HepG2 (cell line): ENCODE results near the gene B4GALT2. TPM values are rescaled to one million over a fixed set of nuclear protein-coding genes. Genes with fewer than 3 reads are reported as not detected.
A peak's percentile ranks its signal among the peaks of the same experiment; 100 is the strongest.

Experiments
- BRCA1 ChIP-seq: sonication (generic); formaldehyde crosslinking; IDR thresholded peaks from 2 replicates; pipeline ENCODE4 v1.4.0; 2020; ENCODE audit warnings: missing genetic modification reagents
- HIVEP1 ChIP-seq: sonication (generic); formaldehyde crosslinking; IDR thresholded peaks from 2 replicates; pipeline ENCODE4 v1.4.0; 2020; ENCODE audit warnings: mild to moderate bottlenecking, missing genetic modification reagents
- HOXA5 ChIP-seq: sonication (generic); formaldehyde crosslinking; IDR thresholded peaks from 2 replicates; pipeline ENCODE4 v1.4.0; 2020; ENCODE audit warnings: missing genetic modification reagents
- JUNB ChIP-seq: sonication (generic); formaldehyde crosslinking; IDR thresholded peaks from 2 replicates; pipeline ENCODE4 v1.8.0; 2022; ENCODE audit warnings: missing genetic modification reagents, mild to moderate bottlenecking, borderline replicate concordance
- MBD4 ChIP-seq: IDR thresholded peaks from 2 replicates; pipeline ENCODE4 v1.6.1; 2012; ENCODE audit warnings: low read length, inconsistent platforms, borderline replicate concordance
- MED1 ChIP-seq: sonication (generic); formaldehyde crosslinking; IDR thresholded peaks from 2 replicates; pipeline ENCODE4 v1.4.0; 2020; ENCODE audit warnings: missing genetic modification reagents
- NFE2L2 ChIP-seq: fragments of 150-350 bp; IDR thresholded peaks from 2 replicates; pipeline ENCODE4 v1.6.1; 2014; ENCODE audit warnings: low read length
- POLR2AphosphoS2 ChIP-seq: IDR thresholded peaks from 2 replicates; pipeline ENCODE4 v1.6.1; 2011; ENCODE audit warnings: low read depth, low read length, improper control_type of control experiment
- SIN3A ChIP-seq: IDR thresholded peaks from 2 replicates; pipeline ENCODE4 v1.6.1; 2011; ENCODE audit warnings: low read depth, mild to moderate bottlenecking, control low read depth, low read length, borderline replicate concordance
- SMC3 ChIP-seq: IDR thresholded peaks from 2 replicates; pipeline ENCODE4 v1.6.1; 2011; ENCODE audit warnings: low read length, improper control_type of control experiment
- SRF ChIP-seq: IDR thresholded peaks from 2 replicates; pipeline ENCODE4 v1.6.1; 2011; ENCODE audit warnings: mild to moderate bottlenecking, low read depth, low read length, moderate library complexity
- SSRP1 ChIP-seq: IDR thresholded peaks from 2 replicates; pipeline ENCODE4 v1.6.1; 2016; ENCODE audit warnings: control low read depth
- U2AF2 ChIP-seq: fragments of 200-400 bp; formaldehyde crosslinking; IDR thresholded peaks from 2 replicates; pipeline ENCODE4 v1.6.1; 2017; ENCODE audit warnings: low read depth, mild to moderate bottlenecking, low read length
- ZBTB7A ChIP-seq: sonication (generic); formaldehyde crosslinking; IDR thresholded peaks from 2 replicates; pipeline ENCODE4 v1.8.0; 2022; ENCODE audit warnings: mild to moderate bottlenecking, missing genetic modification reagents
- ZNF225 ChIP-seq: sonication (generic); formaldehyde crosslinking; IDR thresholded peaks from 2 replicates; pipeline ENCODE4 v1.4.0; 2020; ENCODE audit warnings: mild to moderate bottlenecking, missing genetic modification reagents
- ZNF460 ChIP-seq: sonication (generic); formaldehyde crosslinking; IDR thresholded peaks from 2 replicates; pipeline ENCODE4 v1.5.1; 2020; ENCODE audit warnings: missing genetic modification reagents, mild to moderate bottlenecking, borderline replicate concordance
- ZNF547 ChIP-seq: sonication (generic); formaldehyde crosslinking; IDR thresholded peaks from 2 replicates; pipeline ENCODE4 v1.5.1; 2020; ENCODE audit warnings: mild to moderate bottlenecking, missing genetic modification reagents
- ZSCAN12 ChIP-seq: sonication (generic); formaldehyde crosslinking; IDR thresholded peaks from 2 replicates; pipeline ENCODE4 v1.9.0; 2021; ENCODE audit warnings: mild to moderate bottlenecking, missing genetic modification reagents
- ZSCAN20 ChIP-seq: sonication (generic); formaldehyde crosslinking; IDR thresholded peaks from 2 replicates; pipeline ENCODE4 v1.4.0; 2020; ENCODE audit warnings: missing genetic modification reagents, mild to moderate bottlenecking, borderline replicate concordance
- polyA plus RNA-seq, 8 experiments: library from polyadenylated mRNA; depleted of rRNA in 3 of 8; stranded (reverse) in 7 of 8; unstranded in 1 of 8; fragments of >200 nt; fragmentation: Illumina TruSeq in 4 of 8; extraction: Trizol in 4 of 8; gene quantifications; 2 replicates each; pipeline versions ENCODE4 v1.2.1 to v1.2.3, GENCODE V29; 2011 to 2016; ENCODE audit warnings: low read depth in 4 of 8, missing spikeins in 1 of 8, mixed read lengths in 1 of 8; ENCODE audit not compliant: insufficient read depth in 1 of 8
- total RNA-seq, 5 experiments: library from RNA; depleted of rRNA; stranded (reverse); fragments of >200 nt; fragmentation: Illumina TruSeq; extraction: Trizol; gene quantifications; 2 replicates each; pipeline ENCODE4 v1.2.3, GENCODE V29; 2016; ENCODE audit warnings: low read depth in 1 of 5
- TF ChIP-seq, protein P1 (sequence below): sonication (generic); formaldehyde crosslinking; IDR thresholded peaks from 2 replicates; pipeline ENCODE4 v1.5.0; 2020; ENCODE audit warnings: mild to moderate bottlenecking, missing genetic modification reagents, borderline replicate concordance
- TF ChIP-seq, protein P2 (sequence below): sonication (generic); formaldehyde crosslinking; IDR thresholded peaks from 2 replicates; pipeline ENCODE4 v1.5.0; 2020; ENCODE audit warnings: mild to moderate bottlenecking, missing genetic modification reagents, moderate library complexity
- TF ChIP-seq, protein P3 (sequence below): sonication (generic); formaldehyde crosslinking; IDR thresholded peaks from 2 replicates; pipeline ENCODE4 v1.5.1; 2020; ENCODE audit warnings: mild to moderate bottlenecking, missing genetic modification reagents
- TF ChIP-seq, protein P4 (sequence below): conservative IDR thresholded peaks from 2 replicates; pipeline ENCODE4 v1.6.1; 2018; ENCODE audit warnings: missing genetic modification reagents

Gene B4GALT2
- total and polyA plus RNA-seq, 2 of the 13 experiments (the other 11 are each of a cell fraction or from before 2014, with no cell fraction given) = 41.9 to 78.0 TPM

DNA sequence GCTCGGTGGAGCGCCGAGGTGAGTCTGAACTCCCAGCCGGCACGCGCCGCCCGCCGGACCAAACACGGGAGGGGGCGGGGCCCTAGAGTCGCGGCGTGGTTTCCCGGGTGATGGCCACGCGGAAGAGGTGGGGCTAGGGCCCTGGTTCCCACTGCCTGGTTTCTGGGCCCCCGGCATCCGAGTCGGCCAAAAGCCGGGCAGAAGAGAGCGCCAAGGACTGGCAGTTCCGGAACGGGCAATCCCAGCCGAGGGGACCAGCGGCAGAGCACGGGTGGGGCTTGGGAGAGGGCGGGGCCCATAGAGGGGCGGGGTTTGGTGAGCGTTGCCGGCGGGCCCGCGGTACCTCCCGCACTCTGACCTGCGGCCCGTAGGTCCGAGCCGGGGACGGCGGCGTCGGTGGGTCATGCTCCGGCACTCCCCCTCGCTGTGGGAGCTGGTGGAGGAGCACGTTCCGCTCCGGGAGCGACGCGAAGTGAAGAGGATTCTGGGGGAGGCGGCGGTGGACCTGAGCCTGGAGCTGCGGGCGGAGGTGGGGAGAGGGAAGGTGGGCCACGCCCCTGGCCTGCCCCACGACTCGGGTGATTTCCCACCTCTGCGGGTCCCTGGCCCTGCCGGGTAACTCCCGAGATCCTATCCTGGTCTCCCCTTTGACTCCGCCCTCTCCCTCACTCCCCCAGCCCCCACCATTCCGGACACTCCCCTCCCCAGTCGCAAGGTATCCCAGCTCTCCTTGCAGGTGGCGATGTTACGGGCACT lies 12.6 kb downstream of the B4GALT2 start, which contains the start of gene CCDC24 (continued):
- TF ChIP-seq, protein P1, sequence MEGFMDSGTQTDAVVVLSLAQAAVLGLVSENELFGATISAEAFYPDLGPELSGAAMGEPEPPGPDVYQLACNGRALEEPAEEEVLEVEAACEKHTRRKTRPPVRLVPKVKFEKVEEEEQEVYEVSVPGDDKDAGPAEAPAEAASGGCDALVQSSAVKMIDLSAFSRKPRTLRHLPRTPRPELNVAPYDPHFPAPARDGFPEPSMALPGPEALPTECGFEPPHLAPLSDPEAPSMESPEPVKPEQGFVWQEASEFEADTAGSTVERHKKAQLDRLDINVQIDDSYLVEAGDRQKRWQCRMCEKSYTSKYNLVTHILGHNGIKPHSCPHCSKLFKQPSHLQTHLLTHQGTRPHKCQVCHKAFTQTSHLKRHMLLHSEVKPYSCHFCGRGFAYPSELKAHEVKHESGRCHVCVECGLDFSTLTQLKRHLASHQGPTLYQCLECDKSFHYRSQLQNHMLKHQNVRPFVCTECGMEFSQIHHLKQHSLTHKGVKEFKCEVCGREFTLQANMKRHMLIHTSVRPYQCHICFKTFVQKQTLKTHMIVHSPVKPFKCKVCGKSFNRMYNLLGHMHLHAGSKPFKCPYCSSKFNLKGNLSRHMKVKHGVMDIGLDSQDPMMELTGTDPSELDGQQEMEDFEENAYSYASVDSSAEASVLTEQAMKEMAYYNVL (CRISPR knock-in tag) = no peak; the same call in 1 of the 2 replicates
- TF ChIP-seq, protein P2, sequence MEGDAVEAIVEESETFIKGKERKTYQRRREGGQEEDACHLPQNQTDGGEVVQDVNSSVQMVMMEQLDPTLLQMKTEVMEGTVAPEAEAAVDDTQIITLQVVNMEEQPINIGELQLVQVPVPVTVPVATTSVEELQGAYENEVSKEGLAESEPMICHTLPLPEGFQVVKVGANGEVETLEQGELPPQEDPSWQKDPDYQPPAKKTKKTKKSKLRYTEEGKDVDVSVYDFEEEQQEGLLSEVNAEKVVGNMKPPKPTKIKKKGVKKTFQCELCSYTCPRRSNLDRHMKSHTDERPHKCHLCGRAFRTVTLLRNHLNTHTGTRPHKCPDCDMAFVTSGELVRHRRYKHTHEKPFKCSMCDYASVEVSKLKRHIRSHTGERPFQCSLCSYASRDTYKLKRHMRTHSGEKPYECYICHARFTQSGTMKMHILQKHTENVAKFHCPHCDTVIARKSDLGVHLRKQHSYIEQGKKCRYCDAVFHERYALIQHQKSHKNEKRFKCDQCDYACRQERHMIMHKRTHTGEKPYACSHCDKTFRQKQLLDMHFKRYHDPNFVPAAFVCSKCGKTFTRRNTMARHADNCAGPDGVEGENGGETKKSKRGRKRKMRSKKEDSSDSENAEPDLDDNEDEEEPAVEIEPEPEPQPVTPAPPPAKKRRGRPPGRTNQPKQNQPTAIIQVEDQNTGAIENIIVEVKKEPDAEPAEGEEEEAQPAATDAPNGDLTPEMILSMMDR = peak; percentile 28; the same call in 1 of the 2 replicates
- peak; percentile 90; the same call in 1 of the 2 replicates for TF ChIP-seq SIN3A
- no peak; the same call in 1 of the 2 replicates for TF ChIP-seq SSRP1 (CRISPR knock-in tag)
- TF ChIP-seq ZSCAN12 (CRISPR knock-in tag) = no peak
- TF ChIP-seq JUNB (CRISPR knock-in tag) = peak; percentile 33; the same call in 1 of the 2 replicates
- 0 out of 2 replicates have a peak, but pooled peaks have one; percentile 40 for TF ChIP-seq HIVEP1 (CRISPR knock-in tag)
- TF ChIP-seq, protein P3, sequence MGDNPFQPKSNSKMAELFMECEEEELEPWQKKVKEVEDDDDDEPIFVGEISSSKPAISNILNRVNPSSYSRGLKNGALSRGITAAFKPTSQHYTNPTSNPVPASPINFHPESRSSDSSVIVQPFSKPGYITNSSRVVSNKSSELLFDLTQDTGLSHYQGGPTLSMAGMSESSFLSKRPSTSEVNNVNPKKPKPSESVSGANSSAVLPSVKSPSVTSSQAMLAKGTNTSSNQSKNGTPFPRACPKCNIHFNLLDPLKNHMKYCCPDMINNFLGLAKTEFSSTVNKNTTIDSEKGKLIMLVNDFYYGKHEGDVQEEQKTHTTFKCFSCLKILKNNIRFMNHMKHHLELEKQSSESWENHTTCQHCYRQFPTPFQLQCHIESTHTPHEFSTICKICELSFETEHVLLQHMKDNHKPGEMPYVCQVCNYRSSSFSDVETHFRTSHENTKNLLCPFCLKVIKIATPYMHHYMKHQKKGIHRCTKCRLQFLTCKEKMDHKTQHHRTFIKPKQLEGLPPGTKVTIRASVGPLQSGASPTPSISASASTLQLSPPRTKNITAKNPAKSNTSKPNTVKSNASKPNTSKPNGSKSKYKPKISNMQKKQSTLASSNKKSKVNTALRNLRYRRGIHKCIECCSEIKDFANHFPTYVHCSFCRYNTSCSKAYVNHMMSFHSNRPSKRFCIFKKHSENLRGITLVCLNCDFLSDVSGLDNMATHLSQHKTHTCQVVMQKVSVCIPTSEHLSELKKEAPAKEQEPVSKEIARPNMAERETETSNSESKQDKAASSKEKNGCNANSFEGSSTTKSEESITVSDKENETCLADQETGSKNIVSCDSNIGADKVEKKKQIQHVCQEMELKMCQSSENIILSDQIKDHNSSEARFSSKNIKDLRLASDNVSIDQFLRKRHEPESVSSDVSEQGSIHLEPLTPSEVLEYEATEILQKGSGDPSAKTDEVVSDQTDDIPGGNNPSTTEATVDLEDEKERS (CRISPR knock-in tag) = no peak
- TF ChIP-seq ZNF547 (CRISPR knock-in tag) = peak; percentile 75; the same call in 1 of the 2 replicates
- TF ChIP-seq NFE2L2 = no peak
- no peak; the same call in 1 of the 2 replicates for TF ChIP-seq ZNF460
- TF ChIP-seq, protein P4, sequence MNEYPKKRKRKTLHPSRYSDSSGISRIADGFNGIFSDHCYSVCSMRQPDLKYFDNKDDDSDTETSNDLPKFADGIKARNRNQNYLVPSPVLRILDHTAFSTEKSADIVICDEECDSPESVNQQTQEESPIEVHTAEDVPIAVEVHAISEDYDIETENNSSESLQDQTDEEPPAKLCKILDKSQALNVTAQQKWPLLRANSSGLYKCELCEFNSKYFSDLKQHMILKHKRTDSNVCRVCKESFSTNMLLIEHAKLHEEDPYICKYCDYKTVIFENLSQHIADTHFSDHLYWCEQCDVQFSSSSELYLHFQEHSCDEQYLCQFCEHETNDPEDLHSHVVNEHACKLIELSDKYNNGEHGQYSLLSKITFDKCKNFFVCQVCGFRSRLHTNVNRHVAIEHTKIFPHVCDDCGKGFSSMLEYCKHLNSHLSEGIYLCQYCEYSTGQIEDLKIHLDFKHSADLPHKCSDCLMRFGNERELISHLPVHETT (CRISPR knock-in tag) = no peak
- TF ChIP-seq SRF = no peak
- no peak for TF ChIP-seq ZSCAN20
- no peak for TF ChIP-seq ZBTB7A (CRISPR knock-in tag)
- no peak for TF ChIP-seq SMC3
- no peak for TF ChIP-seq HOXA5 (CRISPR knock-in tag)
- TF ChIP-seq ZNF225 (CRISPR knock-in tag) = no peak
- no peak for TF ChIP-seq MBD4
- TF ChIP-seq BRCA1 = no peak
- TF ChIP-seq MED1 (CRISPR knock-in tag) = peak; percentile 67
- no peak for TF ChIP-seq POLR2AphosphoS2
- TF ChIP-seq U2AF2 = no peak
